ENCODE measurements around the gene NR2F1-AS1.

NR2F1-AS1 gene

DNA sequence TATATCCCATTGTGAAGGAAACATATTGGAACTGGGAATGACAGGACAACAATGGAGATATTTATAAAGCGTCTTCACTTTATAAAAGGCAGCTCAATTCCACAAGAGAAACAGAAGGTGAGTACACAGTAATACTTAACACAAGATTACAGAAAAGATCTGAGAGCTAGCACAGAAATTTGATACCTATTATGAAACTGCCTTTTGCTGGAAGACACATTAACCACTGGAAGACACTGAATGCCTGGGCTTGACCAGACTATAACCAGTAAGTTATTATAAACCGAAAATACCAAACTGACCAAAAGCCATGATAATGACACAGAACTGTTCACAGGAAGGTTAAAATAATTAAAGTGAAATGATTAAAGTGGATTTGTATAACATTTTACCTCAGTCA, 195.4 kb downstream of the NR2F1-AS1 start:
- DNase-seq (ENCODE audit: extremely low spot score) = no peak
- CTCF ChIA-PET = no interaction called here
- TF ChIP-seq ELF4 (IDR thresholded peaks at IDR 0.05) = no peak
- TF ChIP-seq FOXM1 (IDR thresholded peaks at IDR 0.05; ENCODE audit: borderline replicate concordance) = no peak
- no peak for TF ChIP-seq L3MBTL2 (conservative IDR thresholded peaks at IDR 0.05)
- no peak for TF ChIP-seq FOXK2 (IDR thresholded peaks at IDR 0.05)
- no peak for TF ChIP-seq ZNF384 (IDR thresholded peaks at IDR 0.05)
- TF ChIP-seq SP1 (IDR thresholded peaks at IDR 0.05) = no peak
- TF ChIP-seq BHLHE40 (IDR thresholded peaks at IDR 0.05; ENCODE audit: borderline replicate concordance) = no peak
- TF ChIP-seq ARNT (IDR thresholded peaks at IDR 0.05) = no peak
- no peak for TF ChIP-seq TARDBP (IDR thresholded peaks at IDR 0.05)
- TF ChIP-seq HDGF (IDR thresholded peaks at IDR 0.05; ENCODE audit: borderline replicate concordance) = no peak
- TF ChIP-seq NFRKB (IDR thresholded peaks at IDR 0.05) = no peak
- POLR2A ChIA-PET = no interaction called here

DNA sequence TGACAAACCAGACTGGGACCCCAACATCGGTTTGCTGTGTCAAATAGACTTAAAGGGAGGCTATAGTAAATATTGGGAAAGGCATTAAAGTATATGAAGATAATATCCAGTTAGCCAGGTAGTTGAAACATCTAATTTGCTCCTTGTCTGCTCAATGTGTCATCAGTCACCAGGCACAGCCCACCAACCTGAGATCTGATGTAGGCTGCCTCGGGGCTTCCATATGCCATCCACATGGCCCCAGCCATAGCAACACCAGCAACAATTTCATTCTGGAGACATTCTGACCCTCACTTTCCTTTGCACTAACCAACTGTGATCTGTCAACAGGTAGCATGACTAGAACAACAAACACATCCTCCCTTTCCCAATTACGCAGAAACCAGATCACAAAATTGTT, 196.0 kb downstream of the NR2F1-AS1 start:
- POLR2A ChIA-PET = no interaction called here
- CTCF ChIA-PET = no interaction called here
- no peak for DNase-seq (ENCODE audit: extremely low spot score)
- TF ChIP-seq PKNOX1 (IDR thresholded peaks at IDR 0.05) (no peak), ARNT (IDR thresholded peaks at IDR 0.05) (no peak), ZNF384 (IDR thresholded peaks at IDR 0.05) (no peak), FOXA1 (IDR thresholded peaks at IDR 0.05) (no peak), TARDBP (IDR thresholded peaks at IDR 0.05) (no peak), SP1 (IDR thresholded peaks at IDR 0.05) (no peak), CTBP1 (IDR thresholded peaks at IDR 0.05; ENCODE audit: borderline replicate concordance) (no peak), HDGF (IDR thresholded peaks at IDR 0.05; ENCODE audit: borderline replicate concordance) (no peak), L3MBTL2 (conservative IDR thresholded peaks at IDR 0.05) (no peak), BHLHE40 (IDR thresholded peaks at IDR 0.05; ENCODE audit: borderline replicate concordance) (no peak), ELF4 (IDR thresholded peaks at IDR 0.05) (no peak), SUZ12 (IDR thresholded peaks at IDR 0.05) (no peak), LEF1 (IDR thresholded peaks at IDR 0.05; ENCODE audit: borderline replicate concordance) (no peak), FOXM1 (IDR thresholded peaks at IDR 0.05; ENCODE audit: borderline replicate concordance) (no peak), FOXK2 (IDR thresholded peaks at IDR 0.05) (no peak), NFRKB (IDR thresholded peaks at IDR 0.05) (no peak)

- no peak for DNase-seq (ENCODE audit: extremely low spot score)
- no peak for TF ChIP-seq SUZ12 (IDR thresholded peaks at IDR 0.05)
- no peak for TF ChIP-seq CTBP1 (IDR thresholded peaks at IDR 0.05; ENCODE audit: borderline replicate concordance)
- no peak for TF ChIP-seq FOXM1 (IDR thresholded peaks at IDR 0.05; ENCODE audit: borderline replicate concordance)
- TF ChIP-seq LEF1 (IDR thresholded peaks at IDR 0.05; ENCODE audit: borderline replicate concordance) = no peak
- no peak for TF ChIP-seq BHLHE40 (IDR thresholded peaks at IDR 0.05; ENCODE audit: borderline replicate concordance)
- no peak for TF ChIP-seq ARNT (IDR thresholded peaks at IDR 0.05)
- TF ChIP-seq FOXA1 (IDR thresholded peaks at IDR 0.05) = no peak
- no peak for TF ChIP-seq HDGF (IDR thresholded peaks at IDR 0.05; ENCODE audit: borderline replicate concordance)
- no peak for TF ChIP-seq ZNF384 (IDR thresholded peaks at IDR 0.05)
- CTCF ChIA-PET = no interaction called here
- POLR2A ChIA-PET = no interaction called here
Measured at GRCh38 chr5:93384026-93384425, 197.0 kb downstream of the NR2F1-AS1 start.

DNA sequence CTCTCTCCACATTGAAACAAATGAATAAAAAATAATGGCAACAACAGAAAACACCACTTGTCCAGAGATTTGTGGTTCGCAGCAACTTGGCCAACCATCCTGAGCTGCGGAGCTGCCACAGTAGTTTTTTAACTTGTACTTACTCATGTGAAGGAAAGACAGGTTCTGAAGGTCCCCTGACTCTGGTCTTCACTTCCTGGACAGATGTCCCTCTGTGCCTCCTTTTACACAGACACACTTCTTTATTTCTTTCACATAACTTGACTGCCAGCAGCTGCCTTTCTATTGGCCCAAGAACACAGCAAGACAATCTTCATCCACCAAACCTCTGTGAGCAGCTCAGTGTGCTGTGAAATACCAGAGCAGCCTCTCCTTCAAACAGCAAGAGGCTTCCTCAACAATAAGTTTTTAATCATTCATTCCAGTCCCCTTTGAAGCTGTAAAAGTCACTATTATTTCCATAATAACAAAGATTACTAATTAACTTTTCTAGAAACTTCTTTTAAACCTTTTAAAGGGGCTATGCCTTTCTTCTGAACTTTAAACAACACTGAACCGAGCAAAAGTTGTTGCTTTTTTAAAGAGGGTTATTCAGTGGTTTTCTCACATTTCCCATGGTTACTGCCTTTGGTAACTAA, 198.7 kb downstream of the NR2F1-AS1 start:
- no peak for DNase-seq (ENCODE audit: extremely low spot score)
- ChIA-PET POLR2A (no interaction called here), CTCF (no interaction called here)
- no peak for TF ChIP-seq LEF1 (IDR thresholded peaks at IDR 0.05; ENCODE audit: borderline replicate concordance)
- no peak for TF ChIP-seq PKNOX1 (IDR thresholded peaks at IDR 0.05)
- TF ChIP-seq BHLHE40 (IDR thresholded peaks at IDR 0.05; ENCODE audit: borderline replicate concordance) = no peak
- no peak for TF ChIP-seq FOXK2 (IDR thresholded peaks at IDR 0.05)
- no peak for TF ChIP-seq FOXM1 (IDR thresholded peaks at IDR 0.05; ENCODE audit: borderline replicate concordance)
- TF ChIP-seq ZNF384 (IDR thresholded peaks at IDR 0.05) = no peak
- no peak for TF ChIP-seq ARNT (IDR thresholded peaks at IDR 0.05)
- no peak for TF ChIP-seq L3MBTL2 (conservative IDR thresholded peaks at IDR 0.05)
- no peak for TF ChIP-seq SUZ12 (IDR thresholded peaks at IDR 0.05)

- TF ChIP-seq PKNOX1 (IDR thresholded peaks at IDR 0.05) (peak; percentile 48), CTBP1 (IDR thresholded peaks at IDR 0.05; ENCODE audit: borderline replicate concordance) (no peak)
- CTCF ChIA-PET = no interaction called here
- peak; percentile 24 for DNase-seq (ENCODE audit: extremely low spot score)
- POLR2A ChIA-PET = no interaction called here
Measured at GRCh38 chr5:93381057-93381456, 200.0 kb downstream of the NR2F1-AS1 start.

DNA sequence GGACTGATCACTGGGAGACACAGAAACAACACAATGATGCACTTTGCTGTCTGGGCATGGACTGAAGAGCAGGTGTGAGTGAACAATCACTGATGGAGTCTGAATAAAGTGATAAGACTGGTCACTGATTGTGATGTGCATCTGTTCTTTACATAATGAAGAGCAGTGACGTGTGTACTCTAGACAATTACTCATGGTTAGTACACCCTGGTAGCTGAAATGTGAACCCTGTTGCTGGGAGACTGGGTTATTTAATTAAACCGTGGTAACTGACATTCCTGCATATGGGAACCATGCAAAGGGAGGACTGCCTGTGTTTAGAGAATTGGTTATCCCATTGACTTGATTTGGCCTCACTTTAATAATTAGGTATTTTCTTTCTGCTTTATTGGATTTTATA, 202.9 kb downstream of the NR2F1-AS1 start:
- no peak for DNase-seq (ENCODE audit: extremely low spot score)
- CTCF ChIA-PET = no interaction called here

More for the DNA sequence above, 202.9 kb downstream of the NR2F1-AS1 start:
- TF ChIP-seq ZNF384 (IDR thresholded peaks at IDR 0.05) (no peak), LEF1 (IDR thresholded peaks at IDR 0.05; ENCODE audit: borderline replicate concordance) (no peak), SP1 (IDR thresholded peaks at IDR 0.05) (no peak), BHLHE40 (IDR thresholded peaks at IDR 0.05; ENCODE audit: borderline replicate concordance) (no peak), PKNOX1 (IDR thresholded peaks at IDR 0.05) (no peak), SUZ12 (IDR thresholded peaks at IDR 0.05) (no peak), HDGF (IDR thresholded peaks at IDR 0.05; ENCODE audit: borderline replicate concordance) (no peak), FOXM1 (IDR thresholded peaks at IDR 0.05; ENCODE audit: borderline replicate concordance) (no peak), ARNT (IDR thresholded peaks at IDR 0.05) (no peak), CTBP1 (IDR thresholded peaks at IDR 0.05; ENCODE audit: borderline replicate concordance) (no peak), FOXA1 (IDR thresholded peaks at IDR 0.05) (no peak)
- POLR2A ChIA-PET = no interaction called here
